GM19438 (cell line): Measurements from ENCODE around the gene SS18.

Experiments
- ATAC-seq: cut with Tn5 transposase; IDR thresholded peaks from one replicate; pipeline ENCODE4 v1.9.1; 2021; ENCODE audit warnings: low read depth; ENCODE audit not compliant: unreplicated experiment

The SS18 gene

GRCh38 chr18:26004832-26005231, 85.6 kb downstream of the SS18 start:
- ATAC-seq, result no peak

GRCh38 chr18:26003817-26004216, 86.6 kb downstream of the SS18 start:
- no peak for ATAC-seq

- ATAC-seq, result no peak
Measured at GRCh38 chr18:26003356-26003755, 87.1 kb downstream of the SS18 start.

- no peak for ATAC-seq
Measured at GRCh38 chr18:26002375-26002910, 88.0 kb downstream of the SS18 start.

- ATAC-seq, result no peak
Measured at GRCh38 chr18:25998461-25998860, 92.0 kb downstream of the SS18 start.

GRCh38 chr18:25992566-25992965, 97.8 kb downstream of the SS18 start:
- no peak for ATAC-seq

- ATAC-seq, result no peak
Measured at GRCh38 chr18:25990473-25990872, 99.9 kb downstream of the SS18 start.

- no peak for ATAC-seq
Measured at GRCh38 chr18:25985707-25986394, 104.6 kb downstream of the SS18 start.

- ATAC-seq, result no peak
Measured at GRCh38 chr18:25983730-25984129, 106.7 kb downstream of the SS18 start.

- no peak for ATAC-seq
Measured at GRCh38 chr18:25982961-25983360, 107.5 kb downstream of the SS18 start.

- ATAC-seq, result no peak
Measured at GRCh38 chr18:25982153-25982552, 108.3 kb downstream of the SS18 start.

- no peak for ATAC-seq
Measured at GRCh38 chr18:25979369-25980040, 110.9 kb downstream of the SS18 start.

- ATAC-seq, result no peak
Measured at GRCh38 chr18:25976554-25976953, 113.9 kb downstream of the SS18 start.

- no peak for ATAC-seq
Measured at GRCh38 chr18:25974630-25975077, 115.8 kb downstream of the SS18 start.
